Gastrocnemius medialis (tissue), 4 donors: ENCODE measurements around the gene PPIL4.

Source experiments
- POLR2A ChIP-seq, 2 donors: fragments of 450-650 bp; IDR thresholded peaks; one replicate each; pipeline ENCODE4 v1.6.1; 2017; ENCODE audit warnings: antibody characterized with exemption in 2 of 2, mild to moderate bottlenecking in 2 of 2, moderate library complexity in 2 of 2
- TF ChIP-seq, protein P1 (sequence below), 5 experiments: fragments of 450-650 bp in 3 of 5; fragments of 200-600 bp in 2 of 5; sonication (generic) in 2 of 5; IDR thresholded peaks in 4 of 5; conservative IDR thresholded peaks in 1 of 5; 1 replicate in 4 of 5; 2 replicates in 1 of 5; pipeline ENCODE4 v1.5.1; 2016 to 2019; ENCODE audit warnings: antibody characterized with exemption in 5 of 5, mild to moderate bottlenecking in 3 of 5, moderate library complexity in 3 of 5

- TF ChIP-seq POLR2A (IDR thresholded peaks at IDR 0.05), result no peak
- TF ChIP-seq, protein P1, sequence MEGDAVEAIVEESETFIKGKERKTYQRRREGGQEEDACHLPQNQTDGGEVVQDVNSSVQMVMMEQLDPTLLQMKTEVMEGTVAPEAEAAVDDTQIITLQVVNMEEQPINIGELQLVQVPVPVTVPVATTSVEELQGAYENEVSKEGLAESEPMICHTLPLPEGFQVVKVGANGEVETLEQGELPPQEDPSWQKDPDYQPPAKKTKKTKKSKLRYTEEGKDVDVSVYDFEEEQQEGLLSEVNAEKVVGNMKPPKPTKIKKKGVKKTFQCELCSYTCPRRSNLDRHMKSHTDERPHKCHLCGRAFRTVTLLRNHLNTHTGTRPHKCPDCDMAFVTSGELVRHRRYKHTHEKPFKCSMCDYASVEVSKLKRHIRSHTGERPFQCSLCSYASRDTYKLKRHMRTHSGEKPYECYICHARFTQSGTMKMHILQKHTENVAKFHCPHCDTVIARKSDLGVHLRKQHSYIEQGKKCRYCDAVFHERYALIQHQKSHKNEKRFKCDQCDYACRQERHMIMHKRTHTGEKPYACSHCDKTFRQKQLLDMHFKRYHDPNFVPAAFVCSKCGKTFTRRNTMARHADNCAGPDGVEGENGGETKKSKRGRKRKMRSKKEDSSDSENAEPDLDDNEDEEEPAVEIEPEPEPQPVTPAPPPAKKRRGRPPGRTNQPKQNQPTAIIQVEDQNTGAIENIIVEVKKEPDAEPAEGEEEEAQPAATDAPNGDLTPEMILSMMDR (IDR thresholded peaks at IDR 0.05 in 4 of 5, conservative IDR thresholded peaks at IDR 0.05 in 1 of 5), result no peak
These were observed 44.6 kb downstream of the PPIL4 start for GRCh38 chr6:149501201-149501600.
